ENCODE measurements around the gene B3GNT3.
"Not testable (repeated sequence)": the region's sequence is repeated elsewhere in the genome, so short reads cannot be mapped to it uniquely, and the experiment has no call there.

B3GNT3 gene

GRCh38 chr19:17780781-17781180, 14.2 kb upstream of the B3GNT3 start:
- no peaks in the 10 kb centered on the region for H3K9me3 ChIP-seq (ENCODE audit: control insufficient read depth, low read length)
- H3K27me3 ChIP-seq (replicated peaks; ENCODE audit: control insufficient read depth, insufficient read depth, low read length, poor library complexity, severe bottlenecking): no peaks in the 10 kb centered on the region
- H3K4me3 ChIP-seq (ENCODE audit: insufficient read depth, low read depth, low read length, poor library complexity, severe bottlenecking): no peak overlapping the region
- DNase-seq: no peak
- peaks cover 35% of the 10 kb centered on the region for H3K36me3 ChIP-seq (ENCODE audit: control insufficient read depth, insufficient read depth, low read length)
- no peak overlapping the region for H3K27ac ChIP-seq (ENCODE audit: insufficient read depth, low read length, poor library complexity, severe bottlenecking)
- peaks cover 7% of the 10 kb centered on the region for H3K4me1 ChIP-seq (ENCODE audit: control insufficient read depth, insufficient read depth, low read length, poor library complexity, severe bottlenecking)

- not testable (repeated sequence) for DNase-seq; H3K4me3 ChIP-seq (ENCODE audit: insufficient read depth, low read depth, low read length, poor library complexity, severe bottlenecking); H3K27ac ChIP-seq (ENCODE audit: insufficient read depth, low read length, poor library complexity, severe bottlenecking); H3K4me1 ChIP-seq (ENCODE audit: control insufficient read depth, insufficient read depth, low read length, poor library complexity, severe bottlenecking); H3K9me3 ChIP-seq (ENCODE audit: control insufficient read depth, low read length); H3K27me3 ChIP-seq (replicated peaks; ENCODE audit: control insufficient read depth, insufficient read depth, low read length, poor library complexity, severe bottlenecking)
- peaks cover 43% of the 10 kb centered on the region for H3K36me3 ChIP-seq (ENCODE audit: control insufficient read depth, insufficient read depth, low read length)
Observed at GRCh38 chr19:17783721-17784120, 11.2 kb upstream of the B3GNT3 start.

GRCh38 chr19:17784201-17785008, 10.5 kb upstream of the B3GNT3 start:
- Histone ChIP-seq H3K27me3 (replicated peaks; ENCODE audit: control insufficient read depth, insufficient read depth, low read length, poor library complexity, severe bottlenecking) (no peaks in the 10 kb centered on the region), H3K9me3 (ENCODE audit: control insufficient read depth, low read length) (no peaks in the 10 kb centered on the region), H3K36me3 (ENCODE audit: control insufficient read depth, insufficient read depth, low read length) (peaks cover 44% of the 10 kb centered on the region), H3K4me1 (ENCODE audit: control insufficient read depth, insufficient read depth, low read length, poor library complexity, severe bottlenecking) (peaks cover 7% of the 10 kb centered on the region), H3K4me3 (ENCODE audit: insufficient read depth, low read depth, low read length, poor library complexity, severe bottlenecking) (no peak overlapping the region), H3K27ac (ENCODE audit: insufficient read depth, low read length, poor library complexity, severe bottlenecking) (no peak overlapping the region)
- peak; percentile 41 to 57 (median 46) for DNase-seq

- no peaks in the 10 kb centered on the region for H3K27me3 ChIP-seq (replicated peaks; ENCODE audit: control insufficient read depth, insufficient read depth, low read length, poor library complexity, severe bottlenecking)
- no peak for DNase-seq
- no peak overlapping the region for H3K27ac ChIP-seq (ENCODE audit: insufficient read depth, low read length, poor library complexity, severe bottlenecking)
- H3K9me3 ChIP-seq (ENCODE audit: control insufficient read depth, low read length): no peaks in the 10 kb centered on the region
- H3K4me1 ChIP-seq (ENCODE audit: control insufficient read depth, insufficient read depth, low read length, poor library complexity, severe bottlenecking): peaks cover 16% of the 10 kb centered on the region
- peaks cover 40% of the 10 kb centered on the region for H3K36me3 ChIP-seq (ENCODE audit: control insufficient read depth, insufficient read depth, low read length)
- no peak overlapping the region for H3K4me3 ChIP-seq (ENCODE audit: insufficient read depth, low read depth, low read length, poor library complexity, severe bottlenecking)
Observed at GRCh38 chr19:17787274-17787913, 7.5 kb upstream of the B3GNT3 start.

- Histone ChIP-seq H3K27ac (ENCODE audit: insufficient read depth, low read length, poor library complexity, severe bottlenecking) (no peak overlapping the region), H3K27me3 (replicated peaks; ENCODE audit: control insufficient read depth, insufficient read depth, low read length, poor library complexity, severe bottlenecking) (no peaks in the 10 kb centered on the region), H3K4me1 (ENCODE audit: control insufficient read depth, insufficient read depth, low read length, poor library complexity, severe bottlenecking) (peaks cover 16% of the 10 kb centered on the region), H3K36me3 (ENCODE audit: control insufficient read depth, insufficient read depth, low read length) (peaks cover 33% of the 10 kb centered on the region), H3K9me3 (ENCODE audit: control insufficient read depth, low read length) (no peaks in the 10 kb centered on the region), H3K4me3 (ENCODE audit: insufficient read depth, low read depth, low read length, poor library complexity, severe bottlenecking) (no peak overlapping the region)
- no peak for DNase-seq
Observed at GRCh38 chr19:17788632-17789031, 6.3 kb upstream of the B3GNT3 start.

- DNase-seq: no peak
Observed at GRCh38 chr19:17790059-17790780, 4.7 kb upstream of the B3GNT3 start.

GRCh38 chr19:17794412-17794730, 567 bp upstream of the B3GNT3 start:
- DNase-seq: no peak
- no peaks in the 10 kb centered on the region for H3K9me3 ChIP-seq (ENCODE audit: control insufficient read depth, low read length)
- H3K27ac ChIP-seq (ENCODE audit: insufficient read depth, low read length, poor library complexity, severe bottlenecking): no peak overlapping the region
- H3K4me1 ChIP-seq (ENCODE audit: control insufficient read depth, insufficient read depth, low read length, poor library complexity, severe bottlenecking): peaks cover 29% of the 10 kb centered on the region
- no peaks in the 10 kb centered on the region for H3K27me3 ChIP-seq (replicated peaks; ENCODE audit: control insufficient read depth, insufficient read depth, low read length, poor library complexity, severe bottlenecking)
- H3K36me3 ChIP-seq (ENCODE audit: control insufficient read depth, insufficient read depth, low read length): no peaks in the 10 kb centered on the region
- no peak overlapping the region for H3K4me3 ChIP-seq (ENCODE audit: insufficient read depth, low read depth, low read length, poor library complexity, severe bottlenecking)

More at GRCh38 chr19:17790059-17790780, 4.7 kb upstream of the B3GNT3 start:
- H3K27me3 ChIP-seq (replicated peaks; ENCODE audit: control insufficient read depth, insufficient read depth, low read length, poor library complexity, severe bottlenecking): no peaks in the 10 kb centered on the region
- H3K4me3 ChIP-seq (ENCODE audit: insufficient read depth, low read depth, low read length, poor library complexity, severe bottlenecking): no peak overlapping the region
- peaks cover 15% of the 10 kb centered on the region for H3K4me1 ChIP-seq (ENCODE audit: control insufficient read depth, insufficient read depth, low read length, poor library complexity, severe bottlenecking)
- no peak overlapping the region for H3K27ac ChIP-seq (ENCODE audit: insufficient read depth, low read length, poor library complexity, severe bottlenecking)
- H3K9me3 ChIP-seq (ENCODE audit: control insufficient read depth, low read length): no peaks in the 10 kb centered on the region
- peaks cover 20% of the 10 kb centered on the region for H3K36me3 ChIP-seq (ENCODE audit: control insufficient read depth, insufficient read depth, low read length)

- no peaks in the 10 kb centered on the region for H3K9me3 ChIP-seq (ENCODE audit: control insufficient read depth, low read length)
- H3K27ac ChIP-seq (ENCODE audit: insufficient read depth, low read length, poor library complexity, severe bottlenecking): no peak overlapping the region
- no peaks in the 10 kb centered on the region for H3K36me3 ChIP-seq (ENCODE audit: control insufficient read depth, insufficient read depth, low read length)
- H3K27me3 ChIP-seq (replicated peaks; ENCODE audit: control insufficient read depth, insufficient read depth, low read length, poor library complexity, severe bottlenecking): no peaks in the 10 kb centered on the region
- H3K4me3 ChIP-seq (ENCODE audit: insufficient read depth, low read depth, low read length, poor library complexity, severe bottlenecking): peak overlapping the region; percentile 48
- no peak for DNase-seq
- peaks cover 29% of the 10 kb centered on the region for H3K4me1 ChIP-seq (ENCODE audit: control insufficient read depth, insufficient read depth, low read length, poor library complexity, severe bottlenecking)
Observed at GRCh38 chr19:17795495-17795856, 538 bp downstream of the B3GNT3 start.

GRCh38 chr19:17796013-17796837, 1.3 kb downstream of the B3GNT3 start:
- no peak overlapping the region for H3K4me3 ChIP-seq (ENCODE audit: insufficient read depth, low read depth, low read length, poor library complexity, severe bottlenecking)

More at GRCh38 chr19:17796013-17796837, 1.3 kb downstream of the B3GNT3 start:
- DNase-seq: no peak
- H3K9me3 ChIP-seq (ENCODE audit: control insufficient read depth, low read length): no peaks in the 10 kb centered on the region
- H3K4me1 ChIP-seq (ENCODE audit: control insufficient read depth, insufficient read depth, low read length, poor library complexity, severe bottlenecking): peaks cover 28% of the 10 kb centered on the region
- H3K27me3 ChIP-seq (replicated peaks; ENCODE audit: control insufficient read depth, insufficient read depth, low read length, poor library complexity, severe bottlenecking): no peaks in the 10 kb centered on the region
- H3K36me3 ChIP-seq (ENCODE audit: control insufficient read depth, insufficient read depth, low read length): no peaks in the 10 kb centered on the region
- no peak overlapping the region for H3K27ac ChIP-seq (ENCODE audit: insufficient read depth, low read length, poor library complexity, severe bottlenecking)
